ENCODE results near the gene ARHGAP10.

GRCh38 chr4:148075438-148075837, 343.6 kb downstream of the ARHGAP10 start:
- TF ChIP-seq CTCF (IDR thresholded peaks at IDR 0.05; ENCODE audit: borderline replicate concordance, extremely low read depth, low read length, poor library complexity, severe bottlenecking) (no peak), EZH2 (IDR thresholded peaks at IDR 0.05; ENCODE audit: borderline replicate concordance, low read depth, low read length, severe bottlenecking) (no peak)

Data from DND-41 (cell line).